Activated CD4-positive, alpha-beta T cell treated with anti-CD3 and anti-CD28 coated beads, Interleukin-10, Interleukin-2, amounts not matched to agents 100 ng/mL and 50 ng/mL, durations not matched to agents 16 hours and 8 hours (primary cell): ENCODE results near the gene SLC25A47.

Experiments
- DNase-seq: peaks from one replicate; pipeline ENCODE4 v3.0.0-alpha.2; 2020

The SLC25A47 gene

DNA sequence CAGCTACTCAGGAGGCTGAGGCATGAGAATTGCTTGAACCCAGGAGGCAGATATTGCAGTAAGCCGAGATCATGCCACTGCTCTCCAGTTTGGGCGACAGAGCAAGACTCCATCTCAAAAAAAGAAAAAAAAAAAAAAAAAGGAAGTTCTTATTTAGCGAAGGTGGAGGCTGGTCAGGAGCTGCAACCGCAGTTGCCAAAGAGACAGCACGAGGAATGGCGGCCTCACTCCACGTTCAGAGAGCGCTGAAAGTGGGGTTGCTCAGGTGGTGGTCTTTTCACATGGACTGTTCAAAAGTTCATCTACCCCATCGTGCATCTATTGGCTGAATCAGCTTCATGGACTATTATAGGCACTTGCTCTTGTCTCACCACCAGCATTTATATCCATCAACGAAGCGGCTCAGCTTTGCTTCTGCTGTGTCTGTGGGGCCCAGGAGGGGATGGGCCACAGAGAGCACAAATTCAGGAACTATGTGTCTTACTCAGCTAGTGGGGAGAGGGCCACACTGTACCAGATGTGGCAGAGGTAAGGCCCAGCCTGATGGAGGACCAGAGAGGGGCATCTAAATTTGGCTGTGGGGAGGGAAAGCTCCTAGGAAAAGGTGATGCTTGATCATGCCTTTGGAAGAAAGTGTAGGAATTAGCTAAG is 27.3 kb downstream of the SLC25A47 start:
- DNase-seq, result no peak

- DNase-seq, result no peak
Observed at GRCh38 chr14:100350986-100351385, 27.8 kb downstream of the SLC25A47 start.

- DNase-seq, result no peak
Observed at GRCh38 chr14:100358396-100358795, 35.3 kb downstream of the SLC25A47 start.

DNA sequence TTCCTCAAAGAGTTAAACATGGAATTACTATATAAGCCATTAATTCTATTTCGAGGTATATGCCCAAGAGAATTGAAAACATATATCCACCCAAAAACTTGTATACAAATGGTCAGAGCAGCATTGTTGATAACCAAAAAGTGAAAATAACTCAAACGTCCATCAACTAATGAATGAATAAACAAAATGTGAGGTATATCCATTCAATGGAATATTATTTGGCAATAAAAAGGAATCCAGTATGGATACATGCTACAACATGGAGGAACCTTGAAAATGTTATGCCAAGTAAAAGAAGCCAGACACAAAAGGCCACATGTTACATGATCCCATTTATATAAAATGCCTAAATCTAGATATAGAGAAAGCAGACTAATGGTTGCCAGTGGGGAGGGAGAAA is 36.0 kb downstream of the SLC25A47 start:
- DNase-seq, result no peak

GRCh38 chr14:100359881-100360280 is 36.7 kb downstream of the SLC25A47 start:
- DNase-seq, result no peak

- DNase-seq, result no peak
Observed at GRCh38 chr14:100361626-100362025, 38.5 kb downstream of the SLC25A47 start.

DNA sequence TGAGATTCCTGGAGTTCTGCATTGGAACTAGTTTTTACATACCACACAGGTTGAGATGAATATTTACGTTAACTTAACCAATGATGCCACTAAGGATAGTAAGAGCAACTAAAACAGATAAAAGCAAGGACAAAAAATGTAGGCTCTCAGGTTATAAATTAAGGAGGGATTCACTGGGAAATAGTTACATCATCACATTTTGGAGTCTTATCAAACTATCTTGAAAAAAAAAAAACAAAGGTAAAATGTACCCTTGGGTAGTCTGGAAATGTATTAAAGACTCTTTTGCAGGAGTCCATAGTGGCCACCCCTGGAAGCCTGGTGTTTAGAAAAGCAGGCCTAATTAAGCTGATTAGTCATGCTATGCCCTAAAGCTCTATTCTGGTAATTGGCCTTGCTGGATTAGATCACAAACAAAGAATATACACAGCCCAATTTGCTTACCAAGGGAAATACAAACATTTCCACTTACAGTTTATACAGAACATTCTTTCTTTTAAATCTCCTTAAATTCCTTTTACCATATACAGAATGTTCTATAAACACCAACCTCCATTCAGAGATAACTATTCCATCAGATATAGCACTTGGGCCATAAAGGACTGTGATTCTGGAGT is 39.3 kb downstream of the SLC25A47 start:
- DNase-seq, result no peak

DNA sequence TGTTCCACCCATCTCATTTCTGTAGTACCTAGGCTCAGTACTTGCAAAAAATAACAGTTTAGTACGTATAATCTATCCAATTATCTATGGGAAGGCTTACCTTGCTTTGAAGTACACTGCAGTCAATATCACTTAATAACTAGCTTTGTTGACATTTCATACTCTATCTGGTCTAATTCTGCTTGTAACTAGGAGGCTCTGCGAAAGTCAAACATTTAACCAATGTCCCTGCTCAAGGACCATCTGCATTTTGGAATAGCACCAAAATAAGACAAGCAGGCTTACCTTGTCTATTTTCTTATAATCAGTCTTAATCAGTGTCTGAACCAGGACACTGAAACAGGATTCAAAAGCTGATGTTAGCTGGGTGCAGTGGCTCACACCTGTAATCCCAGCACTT is 39.9 kb downstream of the SLC25A47 start:
- no peak for DNase-seq

- DNase-seq, result no peak
Observed at GRCh38 chr14:100364403-100364802, 41.3 kb downstream of the SLC25A47 start.

GRCh38 chr14:100365741-100366140 is 42.6 kb downstream of the SLC25A47 start:
- DNase-seq, result no peak

DNA sequence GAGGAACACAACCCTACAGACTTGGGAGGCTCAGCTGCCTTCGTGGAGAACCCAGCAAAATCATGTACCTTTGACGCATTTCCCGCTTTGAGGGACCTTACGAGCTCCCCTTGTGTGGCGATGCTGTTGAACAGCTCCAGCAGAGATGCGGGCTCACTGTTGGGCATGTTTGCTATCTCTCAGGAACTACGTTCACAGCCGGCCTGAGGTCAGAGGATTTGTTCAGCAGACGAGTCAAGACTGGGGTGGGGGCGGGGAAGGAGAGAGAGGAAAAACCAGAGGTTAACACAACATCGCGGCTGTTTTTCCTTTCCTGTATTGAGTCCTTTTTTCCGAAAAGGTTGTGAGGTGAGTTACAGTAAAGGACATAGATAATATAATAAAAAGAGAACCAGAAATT is 45.9 kb downstream of the SLC25A47 start:
- peak; percentile 30 for DNase-seq

DNA sequence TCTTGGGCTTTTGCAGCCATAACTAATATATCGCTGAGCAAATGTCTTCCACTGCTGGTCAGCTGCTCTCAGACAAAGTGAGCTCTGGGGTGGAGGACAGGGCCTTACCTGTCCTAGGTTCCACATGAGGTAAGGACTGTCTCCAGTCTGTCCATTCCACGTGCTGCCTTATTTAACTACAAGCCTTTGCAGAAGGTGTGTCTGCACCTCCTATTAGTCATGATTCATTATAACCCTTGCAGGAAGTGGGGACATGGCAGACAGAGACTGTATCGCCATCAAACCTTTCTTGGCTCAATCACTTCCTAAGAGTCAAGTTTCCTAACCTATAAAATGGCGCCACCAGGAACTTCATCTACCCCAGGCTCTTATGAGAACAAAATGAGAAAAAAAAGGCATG is 46.9 kb downstream of the SLC25A47 start:
- DNase-seq, result peak; percentile 48

DNA sequence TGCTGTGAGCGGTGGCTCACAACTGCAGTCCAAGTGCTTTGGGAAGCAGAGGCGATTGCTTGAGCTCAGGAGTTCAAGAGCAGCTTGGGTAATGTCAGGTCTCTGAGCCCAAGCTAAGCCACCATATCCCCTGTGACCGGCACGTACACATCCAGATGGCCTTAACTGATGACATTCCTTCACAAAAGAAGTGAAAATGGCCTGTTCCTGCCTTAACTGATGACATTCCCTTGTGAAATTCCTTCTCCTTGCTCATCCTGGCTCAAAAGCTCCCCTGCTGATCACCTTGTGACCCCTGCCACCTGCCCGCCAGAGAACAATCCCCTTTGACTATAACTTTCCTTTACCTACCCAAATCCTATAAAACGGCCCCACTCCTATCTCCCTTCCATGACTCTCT is 48.6 kb downstream of the SLC25A47 start:
- no peak for DNase-seq

DNA sequence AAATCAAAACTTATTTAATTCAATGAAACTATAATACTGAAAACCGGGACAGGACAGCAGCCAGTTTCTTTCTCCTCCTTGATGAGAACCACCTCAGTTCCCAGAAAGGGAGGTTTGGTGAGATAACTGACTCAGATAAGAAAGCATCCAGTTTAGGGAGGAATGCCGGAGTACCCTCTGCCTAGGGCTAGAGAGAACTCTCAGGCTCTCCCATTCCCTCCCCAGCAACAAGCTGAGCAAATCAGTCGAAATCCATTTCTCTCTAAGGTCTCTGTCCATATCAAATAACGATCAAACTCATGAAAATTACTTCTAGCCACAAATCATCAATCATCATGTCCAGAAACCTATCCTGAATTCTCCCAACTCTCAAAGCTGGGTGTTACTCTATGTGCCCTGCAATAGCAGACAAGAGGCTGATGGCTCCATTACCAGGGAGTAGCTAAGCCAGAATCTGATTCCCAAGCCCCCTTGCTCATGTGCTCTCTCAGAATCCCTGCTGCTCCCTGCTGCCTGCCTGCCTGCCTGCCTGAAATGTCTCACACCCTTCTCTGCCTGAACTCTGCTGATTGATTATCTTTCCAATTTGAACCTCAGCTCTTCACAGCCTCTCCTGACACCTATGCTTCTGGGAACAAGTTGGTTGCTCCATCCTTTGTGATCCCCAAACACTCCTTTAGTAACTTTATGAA is 49.4 kb downstream of the SLC25A47 start:
- no peak for DNase-seq

GRCh38 chr14:100374270-100374669 is 51.1 kb downstream of the SLC25A47 start:
- DNase-seq, result peak; percentile 49

GRCh38 chr14:100374876-100375265 is 51.7 kb downstream of the SLC25A47 start:
- no peak for DNase-seq

DNA sequence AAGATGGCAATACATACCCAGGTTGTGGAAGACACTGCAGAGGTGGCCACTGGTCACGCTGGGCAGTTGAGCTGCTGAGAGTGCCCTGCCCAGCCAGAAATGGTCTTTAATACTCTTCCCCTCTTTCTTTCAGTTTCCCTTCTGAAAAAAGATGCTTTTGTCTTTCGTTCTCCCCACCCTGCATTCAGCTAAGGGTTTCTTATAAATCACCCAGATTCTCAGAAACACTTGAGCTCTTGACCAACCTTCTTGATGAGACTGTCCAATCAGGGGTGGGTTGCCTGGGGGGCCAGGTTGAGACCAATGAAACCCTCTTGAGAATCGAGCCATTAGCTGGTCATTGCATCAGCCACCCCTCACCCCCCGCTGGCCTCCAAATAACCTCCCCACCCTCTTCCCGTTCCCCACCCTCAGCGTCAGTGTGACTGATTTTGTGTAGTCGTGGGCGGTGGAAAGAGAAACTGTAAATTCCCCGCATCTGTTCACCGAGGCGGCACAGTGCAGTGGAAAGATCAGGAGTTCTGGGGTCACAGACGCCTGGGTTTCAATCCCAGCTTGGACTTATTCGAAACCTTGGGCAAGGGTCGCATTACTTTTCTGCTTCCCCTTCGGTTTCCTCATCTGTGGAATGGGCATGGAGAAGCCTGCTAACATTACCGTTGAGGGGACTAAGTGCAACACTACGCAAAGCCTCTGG is 52.3 kb downstream of the SLC25A47 start:
- peak; percentile 93 for DNase-seq

DNA sequence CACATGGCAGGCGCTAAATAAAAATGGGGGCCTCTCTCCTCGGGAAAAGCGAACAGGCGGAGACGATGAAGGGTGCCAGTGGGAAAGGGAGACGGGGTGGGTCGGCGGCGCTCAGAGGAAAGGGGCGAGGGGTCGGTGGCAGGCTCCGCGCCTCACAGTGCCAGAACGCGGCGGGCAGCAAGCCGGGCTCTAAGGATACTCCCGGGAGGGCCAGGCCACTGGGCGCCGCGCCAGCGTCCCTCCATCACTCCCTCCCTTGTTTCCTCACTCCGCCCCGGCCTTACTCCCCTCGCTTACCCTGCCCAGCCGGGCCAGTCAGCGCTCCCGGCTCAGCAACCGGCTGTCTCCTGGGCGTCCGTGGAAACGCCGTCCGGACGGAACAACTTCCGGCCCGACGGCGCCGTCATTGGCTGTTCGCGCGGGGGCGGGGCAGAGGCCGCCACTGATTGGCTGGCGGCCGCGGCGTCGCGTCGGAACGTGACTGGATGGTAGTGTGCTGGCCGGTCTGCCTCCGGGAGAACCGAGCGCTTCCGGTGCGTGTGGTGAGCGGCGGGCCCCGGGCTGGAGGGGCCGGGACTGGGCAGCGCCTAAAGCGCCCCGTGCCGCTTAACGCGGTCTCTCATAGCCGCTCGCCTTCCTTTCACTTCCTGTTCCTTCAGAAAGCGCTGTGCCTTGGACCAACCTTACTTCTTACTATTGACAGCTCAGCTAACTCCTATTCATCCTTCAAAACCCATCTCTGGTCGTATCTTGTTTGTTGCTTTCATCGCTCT is 53.0 kb downstream of the SLC25A47 start, which contains the start of gene WDR25:
TSS of gene WDR25 (plus strand) at position 523 of the 773 bp plus-strand sequence.
- DNase-seq, result peak; percentile 97

- no peak for DNase-seq
Observed at GRCh38 chr14:100376751-100377171, 53.6 kb downstream of the SLC25A47 start.
